GM18517 (cell line): Measurements from ENCODE around the gene SSUH2.

Experiments used
- ATAC-seq: cut with Tn5 transposase; IDR thresholded peaks from one replicate; pipeline ENCODE4 v1.9.1; 2021; ENCODE audit warnings: mild to moderate bottlenecking, moderate library complexity; ENCODE audit not compliant: unreplicated experiment

The SSUH2 gene

GRCh38 chr3:8643693-8644365 lies 769 bp downstream of the SSUH2 start:
- ATAC-seq: no peak

DNA sequence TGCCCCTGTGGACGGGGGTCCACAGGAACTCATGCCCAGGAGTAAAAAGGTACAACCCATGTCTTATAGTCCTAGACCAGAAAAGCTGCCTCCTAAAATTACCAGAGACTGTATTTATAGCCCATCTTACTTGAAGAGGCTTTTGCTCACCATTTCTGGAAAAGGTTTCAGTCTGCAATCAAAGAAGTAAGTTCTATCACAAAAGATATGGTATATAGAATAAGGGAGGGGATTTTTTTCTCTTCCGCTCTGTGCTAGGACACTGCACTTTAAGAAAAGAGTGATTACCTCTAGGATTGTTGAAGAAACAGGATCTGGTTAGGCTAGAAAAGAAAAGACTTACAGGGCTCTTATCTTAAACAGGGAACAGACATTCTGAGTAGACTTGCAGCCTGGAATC lies 2.6 kb downstream of the SSUH2 start:
- ATAC-seq: no peak

GRCh38 chr3:8641472-8641871 lies 3.1 kb downstream of the SSUH2 start:
- no peak for ATAC-seq

DNA sequence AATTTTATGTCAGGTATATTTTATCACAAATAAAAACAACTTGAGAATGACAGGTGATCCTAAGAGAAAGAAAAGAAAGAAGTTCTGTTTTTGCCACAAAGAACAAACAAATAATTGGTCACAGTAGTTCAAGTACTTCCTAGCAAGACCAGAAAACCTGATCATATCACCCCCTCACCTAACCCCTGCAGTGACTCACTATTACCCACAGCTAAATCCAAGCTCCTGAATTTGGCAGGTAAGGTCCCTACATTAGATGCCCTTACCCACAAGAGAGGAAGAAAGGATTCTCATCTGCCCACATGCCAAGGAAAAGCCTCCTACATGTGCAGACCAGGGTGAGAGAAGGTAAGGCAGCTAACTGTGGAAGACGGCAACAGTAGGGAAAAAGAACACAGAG lies 4.4 kb downstream of the SSUH2 start:
- no peak for ATAC-seq

GRCh38 chr3:8639659-8640000 lies 5.0 kb downstream of the SSUH2 start:
- ATAC-seq: no peak

DNA sequence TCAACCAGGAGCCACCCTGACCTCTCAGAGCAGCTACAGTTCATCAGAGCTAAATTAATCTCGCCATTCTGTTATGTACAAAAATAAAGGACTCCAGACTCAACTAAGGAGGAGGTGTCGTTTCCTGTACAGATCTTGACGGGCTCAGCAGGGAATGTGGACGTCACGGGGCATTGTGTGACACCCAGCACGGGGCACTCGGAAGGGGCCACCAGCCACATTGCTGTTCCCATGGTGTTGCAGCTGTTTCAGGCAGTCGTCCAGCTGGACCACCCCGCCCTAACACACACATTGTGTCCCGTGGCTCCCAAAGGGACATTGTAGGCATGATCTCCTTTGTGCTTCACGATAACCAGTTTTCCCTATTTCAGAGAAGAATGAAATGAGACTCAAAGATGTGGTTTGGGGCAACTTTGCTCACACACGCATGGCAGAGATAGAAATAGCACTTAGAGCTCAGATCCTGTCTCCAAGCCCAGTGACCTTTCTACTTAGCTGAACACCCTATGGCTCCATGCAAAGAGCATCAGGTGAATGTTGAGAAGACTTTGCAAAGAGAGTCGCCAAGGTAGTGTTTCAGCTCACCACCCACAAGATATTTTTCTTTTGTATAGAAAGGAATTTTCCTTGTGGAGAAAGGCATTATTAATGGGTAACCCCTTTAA lies 5.5 kb downstream of the SSUH2 start:
- ATAC-seq: no peak

DNA sequence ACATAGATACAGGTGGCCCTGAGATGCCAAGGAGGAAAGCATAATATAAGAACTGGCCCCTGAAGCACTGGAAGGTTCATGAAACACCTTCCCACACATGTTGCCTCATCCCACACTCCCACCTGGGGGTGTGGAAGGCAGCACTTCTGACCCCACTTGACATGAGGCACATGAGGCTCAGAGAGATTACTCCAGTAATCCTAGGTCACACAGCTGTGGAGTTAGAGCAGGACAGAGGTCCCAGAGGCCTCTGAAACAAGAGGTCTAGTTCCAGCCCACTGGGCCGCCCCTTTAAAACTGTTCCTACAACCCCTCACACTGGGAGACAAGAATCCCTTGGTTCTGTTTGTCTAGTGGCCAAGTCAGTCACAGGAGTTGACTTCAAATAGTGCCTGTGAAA lies 7.2 kb downstream of the SSUH2 start:
- ATAC-seq: no peak

GRCh38 chr3:8635631-8636030 lies 9.0 kb downstream of the SSUH2 start:
- no peak for ATAC-seq

- no peak for ATAC-seq
These were observed 9.5 kb downstream of the SSUH2 start for GRCh38 chr3:8635125-8635524.

GRCh38 chr3:8632402-8633237 lies 12.0 kb downstream of the SSUH2 start:
- ATAC-seq: no peak

GRCh38 chr3:8631661-8632060 lies 12.9 kb downstream of the SSUH2 start:
- no peak for ATAC-seq

DNA sequence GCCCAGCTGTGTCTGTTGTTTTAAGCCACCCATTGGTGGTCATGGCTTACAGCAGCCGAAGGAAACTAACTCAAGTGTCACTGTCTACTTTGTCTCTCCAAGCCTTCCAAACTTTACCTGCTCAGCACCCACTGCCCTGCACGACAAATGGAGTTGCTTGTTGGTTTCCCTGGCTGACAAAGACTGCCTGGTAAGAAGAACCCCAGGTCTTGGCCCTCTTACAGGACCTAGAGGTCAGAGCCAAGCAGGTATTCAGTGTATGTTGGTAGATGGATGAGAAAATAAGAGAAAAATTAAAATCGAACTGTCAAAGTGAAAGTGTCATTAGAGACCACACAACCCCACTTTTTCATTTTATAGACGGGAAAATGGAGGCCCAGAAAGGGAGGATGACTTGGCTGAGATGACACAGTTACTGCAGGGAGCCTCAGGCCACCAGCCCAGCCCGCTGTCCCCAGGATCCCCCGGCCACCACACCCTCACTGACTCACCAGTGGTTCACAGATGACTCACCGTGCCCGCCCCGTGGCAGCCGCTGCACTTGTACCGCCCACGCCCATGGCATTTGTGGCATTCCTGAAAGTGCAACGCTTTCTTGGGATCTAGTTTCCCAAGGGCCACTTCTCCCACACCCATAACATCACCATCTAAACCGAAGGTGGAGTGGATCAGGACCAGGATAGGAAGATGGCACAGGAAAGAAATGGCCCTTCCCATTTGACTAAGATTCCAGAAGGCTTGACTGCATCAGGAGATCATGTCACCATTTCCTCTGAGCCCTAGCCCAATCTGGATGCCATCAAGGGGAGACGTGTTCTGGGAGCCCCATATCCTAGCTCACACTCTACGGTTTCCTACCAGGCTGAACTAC lies 15.2 kb downstream of the SSUH2 start:
- ATAC-seq: peak; percentile 78

GRCh38 chr3:8627949-8628348 lies 16.6 kb downstream of the SSUH2 start:
- ATAC-seq: no peak

DNA sequence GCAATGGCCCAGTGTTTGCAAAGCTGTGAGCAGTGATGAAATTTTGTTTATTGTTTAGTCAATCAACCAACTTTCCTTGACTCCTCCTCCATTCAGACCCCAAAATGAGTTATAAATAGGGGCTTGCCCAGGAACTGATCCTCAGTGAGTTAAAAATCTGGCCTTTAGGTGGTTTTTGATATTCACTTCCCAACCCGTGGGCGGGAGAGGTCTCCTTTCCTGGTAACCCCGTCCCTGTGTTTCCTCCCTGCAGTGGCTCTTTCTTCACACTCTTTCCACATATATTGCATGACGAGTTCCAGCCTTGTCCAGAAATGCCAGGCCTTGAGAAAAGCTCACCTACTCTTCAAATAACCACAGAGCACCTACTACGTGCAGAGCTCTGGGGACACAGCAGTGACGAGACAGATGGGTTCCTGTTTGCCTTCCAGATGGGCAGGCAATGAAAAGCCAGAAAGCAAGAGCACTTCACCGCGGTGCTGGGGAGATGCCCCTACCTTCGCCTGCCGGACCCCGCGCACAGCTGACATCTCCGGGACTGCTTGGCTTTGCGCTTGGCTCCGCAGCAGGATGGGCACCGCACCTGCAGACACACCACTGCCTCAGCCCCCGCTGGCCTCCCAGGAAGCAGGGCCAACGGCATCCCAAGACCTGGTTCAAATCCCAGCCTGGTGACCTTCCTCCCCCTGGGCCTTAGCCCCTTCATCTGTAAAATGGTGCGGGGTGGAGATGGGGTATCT lies 17.2 kb downstream of the SSUH2 start:
- ATAC-seq: no peak

DNA sequence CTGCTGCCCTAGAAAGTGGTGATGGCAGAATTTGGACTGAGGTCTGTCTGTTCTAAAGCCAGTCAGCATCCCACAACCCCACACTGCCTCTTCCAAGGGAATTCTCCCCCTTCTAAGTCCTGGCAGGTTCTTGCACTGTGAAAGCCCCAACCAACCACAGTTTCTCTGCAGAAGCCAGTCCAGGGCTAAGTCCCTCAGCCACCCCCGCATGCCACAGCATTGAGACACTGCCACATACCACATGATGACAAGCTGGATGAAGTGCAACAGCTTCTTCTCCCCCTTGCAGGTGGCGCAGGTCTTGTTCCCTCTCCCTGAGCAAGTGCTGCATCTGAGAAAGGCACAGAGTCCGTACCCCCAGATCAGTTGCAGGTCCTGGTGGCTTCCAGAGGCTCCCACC lies 18.6 kb downstream of the SSUH2 start:
- no peak for ATAC-seq

DNA sequence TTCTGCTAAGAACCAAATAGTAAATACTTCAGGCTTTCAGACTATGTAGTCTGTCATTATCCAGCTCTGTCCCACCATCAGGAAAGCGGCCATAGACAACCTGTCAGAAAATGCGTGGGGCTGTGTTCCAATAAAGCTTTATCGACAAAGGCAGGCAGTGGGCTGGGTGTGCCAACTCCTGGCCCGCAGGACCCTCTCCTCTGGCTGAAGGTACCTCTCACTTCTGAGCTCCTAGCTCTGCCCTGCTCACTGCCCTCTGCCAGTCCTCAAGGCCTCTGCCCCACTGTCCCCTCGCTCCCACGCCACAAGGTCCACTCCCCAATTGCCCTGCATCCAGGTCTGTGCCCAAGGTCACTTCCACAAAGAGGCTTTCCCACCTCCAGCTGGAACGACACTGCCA lies 20.0 kb downstream of the SSUH2 start:
- no peak for ATAC-seq

DNA sequence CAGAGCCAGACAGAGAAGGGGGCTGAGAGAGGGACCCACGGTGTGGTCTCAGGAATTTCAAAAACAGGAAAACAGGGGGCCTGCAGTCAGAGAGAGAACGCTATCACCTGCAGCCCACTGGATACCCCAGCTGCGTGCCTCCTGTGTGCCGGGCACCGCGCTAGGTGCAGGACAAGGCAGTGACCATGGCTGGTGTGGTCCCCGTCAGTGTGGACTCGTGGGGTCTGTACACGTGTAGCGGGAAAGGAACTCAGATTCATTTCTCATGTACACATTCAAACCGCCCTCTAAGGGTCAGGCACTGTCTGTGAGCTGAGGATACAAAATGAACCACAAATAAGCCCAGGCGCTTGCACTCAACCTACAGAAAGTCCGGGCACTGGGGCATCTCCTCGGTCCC lies 20.9 kb downstream of the SSUH2 start:
- ATAC-seq: no peak

GRCh38 chr3:8622873-8623691 lies 21.5 kb downstream of the SSUH2 start:
- ATAC-seq: no peak

- ATAC-seq: no peak
These were observed 22.7 kb downstream of the SSUH2 start for GRCh38 chr3:8621872-8622271.

- ATAC-seq: no peak
These were observed 23.5 kb downstream of the SSUH2 start for GRCh38 chr3:8621141-8621540.
